Fibroblast of skin of back (primary cell): ENCODE measurements around the gene CEP19. TPM values are rescaled to one million over a fixed set of nuclear protein-coding genes. Genes with fewer than 3 reads are reported as not detected.
A peak's percentile ranks its signal among the peaks of the same experiment; 100 is the strongest.
"Not testable (repeated sequence)": the region's sequence is repeated elsewhere in the genome, so short reads cannot be mapped to it uniquely, and the experiment has no call there.

Experiments
- DNase-seq: peaks from one replicate; pipeline ENCODE4 v3.0.0-alpha.2; 2013
- polyA plus RNA-seq, 2 experiments: library from polyadenylated mRNA; unstranded; fragments of 120-200 nt; gene quantifications; one replicate each; pipeline ENCODE4 v1.2.1, GENCODE V29; 2013; ENCODE audit not compliant: insufficient read length in 2 of 2

Gene CEP19, protein sequence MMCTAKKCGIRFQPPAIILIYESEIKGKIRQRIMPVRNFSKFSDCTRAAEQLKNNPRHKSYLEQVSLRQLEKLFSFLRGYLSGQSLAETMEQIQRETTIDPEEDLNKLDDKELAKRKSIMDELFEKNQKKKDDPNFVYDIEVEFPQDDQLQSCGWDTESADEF
- polyA plus RNA-seq (2013, experiment 1 of 2; ENCODE audit: insufficient read length): 1.2 TPM
- 1.3 TPM for polyA plus RNA-seq (2013, experiment 2 of 2; ENCODE audit: insufficient read length)

DNA sequence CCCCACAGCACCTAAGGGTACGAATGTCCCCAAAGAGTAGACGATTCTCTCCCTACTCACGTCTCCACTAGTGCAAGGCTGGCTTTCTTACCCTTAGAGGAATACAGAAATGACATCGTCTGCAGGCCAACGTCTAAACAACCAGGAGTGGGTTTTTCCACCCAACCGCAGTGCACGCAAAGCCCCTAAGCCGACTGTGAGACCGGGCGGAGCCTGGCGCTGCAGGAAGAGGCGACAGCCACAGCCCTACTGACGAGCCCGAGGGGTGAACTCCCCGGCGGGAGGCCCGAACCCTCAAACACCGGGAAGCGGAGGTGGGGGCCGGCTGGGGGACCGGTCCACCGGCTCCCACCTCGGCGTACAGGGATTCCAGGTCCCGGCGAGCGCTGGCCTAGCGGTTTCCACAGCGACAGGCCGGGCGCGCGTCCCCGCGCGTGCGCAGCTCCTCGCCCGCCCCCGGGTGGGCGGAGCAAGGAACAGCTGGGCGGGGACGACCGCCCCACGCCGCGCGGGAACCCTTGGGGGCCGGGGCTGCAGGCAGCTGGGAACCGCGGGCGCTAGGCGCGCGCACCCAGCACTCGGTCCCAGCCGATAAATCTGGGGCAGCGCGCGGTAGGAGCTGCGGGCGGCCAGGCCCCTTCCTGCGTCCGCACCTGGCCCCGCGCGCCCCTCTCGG, at the start of gene CEP19, which contains the start of gene PIGX:
Gene CEP19, minus strand, starts transcription at position 413 of the 676 bp plus-strand sequence. CDS start 3,593 bp downstream, outside the sequence.
Gene PIGX, plus strand, starts transcription at position 540 of the 676 bp plus-strand sequence.
- DNase-seq: peak; percentile 82

DNA sequence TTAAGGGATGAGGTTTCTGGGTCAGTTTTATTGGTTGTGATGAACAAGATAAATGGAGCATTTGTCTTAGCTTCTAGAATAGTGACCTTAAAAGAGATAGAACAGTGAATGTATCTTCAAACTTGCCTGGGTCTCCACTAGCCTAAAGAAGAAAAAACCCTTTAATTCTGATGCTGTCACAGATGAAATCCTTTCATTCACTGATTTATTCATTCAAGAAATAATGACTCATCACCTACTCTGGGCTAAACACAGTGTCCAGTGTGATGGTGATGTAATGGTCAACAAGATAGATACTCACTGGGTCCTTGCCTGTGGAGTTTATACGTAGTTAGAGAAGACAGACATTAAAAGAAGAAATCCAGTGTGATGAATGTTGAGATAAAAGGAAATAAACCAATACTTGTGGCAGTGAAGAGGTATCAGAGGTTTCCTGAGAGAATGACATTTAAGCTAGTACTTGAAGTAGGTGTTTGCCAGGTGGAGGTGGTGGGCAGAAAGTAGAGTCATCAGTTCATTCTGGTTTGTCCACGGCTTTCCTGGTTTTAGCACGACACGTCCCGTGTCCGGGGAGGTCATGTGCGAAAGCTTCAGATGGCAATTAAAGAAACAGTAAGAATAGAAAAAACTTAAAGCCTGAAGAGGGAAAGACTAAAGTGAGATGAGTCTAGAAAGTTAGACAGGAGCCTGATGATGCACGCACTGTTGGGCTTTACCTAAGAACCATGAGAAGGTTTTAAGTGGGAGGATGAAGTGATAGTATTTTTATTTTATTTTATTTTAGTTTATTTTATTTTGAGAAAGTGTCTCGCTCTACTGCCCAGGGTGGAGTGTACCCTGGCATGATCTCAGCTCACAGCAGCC, 46.1 kb upstream of the CEP19 start:
- DNase-seq: peak; percentile 44

DNA sequence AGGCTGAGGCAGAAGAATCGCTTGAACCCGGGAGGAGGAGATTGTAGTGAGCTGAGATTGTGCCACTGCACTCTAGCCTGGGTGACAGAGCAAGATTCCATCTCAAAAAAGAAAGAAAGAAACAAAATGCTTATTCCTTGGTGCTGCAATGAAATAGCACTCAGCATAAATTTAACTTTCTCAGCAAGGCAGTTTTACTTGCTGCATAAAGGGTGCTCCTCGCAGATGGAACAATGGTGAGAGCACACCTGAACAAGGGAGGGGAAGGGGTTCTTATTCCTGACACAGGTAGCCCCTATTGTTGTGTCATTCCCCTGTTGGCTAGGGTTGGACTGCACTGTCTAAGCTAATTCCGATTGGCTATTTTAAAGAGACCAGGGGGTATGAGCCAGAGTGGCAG, 44.7 kb upstream of the CEP19 start:
- DNase-seq: no peak

DNA sequence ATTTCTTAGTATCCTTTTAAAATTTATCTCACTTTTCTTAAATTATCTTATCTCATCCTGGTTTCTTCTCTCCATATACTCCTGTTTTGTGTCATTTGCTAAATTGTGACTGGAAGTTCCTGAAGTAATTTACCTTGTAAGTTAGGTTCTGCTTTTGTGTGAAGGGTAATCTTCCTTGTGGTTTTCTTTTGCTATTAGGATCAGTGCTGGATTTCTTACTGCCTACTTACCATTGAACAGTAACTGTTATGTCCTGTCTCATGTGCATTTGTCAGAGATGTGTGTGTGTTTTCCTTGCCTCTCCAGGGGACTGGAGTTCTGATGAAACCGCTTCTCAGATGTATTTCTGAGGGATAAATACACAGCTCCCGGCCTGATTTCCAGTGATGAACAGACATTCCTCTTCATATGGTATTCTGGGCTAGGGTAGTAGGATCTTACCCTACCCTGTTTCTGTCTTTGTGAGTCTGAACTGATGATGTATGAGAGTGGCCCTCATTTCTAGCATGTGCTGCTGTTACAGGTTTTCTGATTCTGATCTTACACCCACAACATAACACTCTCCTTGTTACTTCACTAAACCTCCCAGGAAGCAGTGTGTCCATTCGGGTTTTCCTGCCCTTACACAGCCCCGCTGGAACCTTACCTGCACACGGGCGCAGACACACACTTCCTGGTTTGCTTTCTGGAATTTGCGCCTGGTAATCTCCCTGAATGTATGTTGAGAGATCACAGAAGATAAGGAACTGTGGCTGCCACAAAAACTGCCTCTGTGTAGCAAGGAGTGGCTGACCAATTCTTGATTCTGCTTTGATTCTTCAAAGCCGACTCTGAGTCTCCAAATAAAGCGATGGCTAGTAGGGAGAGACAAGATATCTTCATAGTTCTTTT, 42.3 kb upstream of the CEP19 start:
- peak; percentile 37 for DNase-seq

DNA sequence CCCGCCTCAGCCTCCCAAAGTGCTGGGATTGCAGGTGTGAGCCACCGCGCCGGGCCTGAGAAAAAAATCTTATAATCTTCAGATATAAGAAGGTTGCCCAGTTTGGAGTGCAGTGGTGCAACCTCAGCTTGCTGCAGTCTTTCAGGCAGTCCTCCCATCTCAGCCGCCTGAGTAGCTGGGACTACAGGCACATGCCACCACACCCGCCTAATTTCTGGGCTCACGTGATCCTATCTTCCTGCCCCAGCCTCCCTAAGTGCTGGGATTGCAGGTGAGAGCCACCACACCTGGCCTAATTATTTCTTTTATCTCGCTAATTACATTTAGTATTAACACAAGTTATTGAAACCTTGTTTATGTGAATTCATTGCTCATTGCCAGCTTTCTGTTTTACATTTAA, 41.2 kb upstream of the CEP19 start:
- no peak for DNase-seq

DNA sequence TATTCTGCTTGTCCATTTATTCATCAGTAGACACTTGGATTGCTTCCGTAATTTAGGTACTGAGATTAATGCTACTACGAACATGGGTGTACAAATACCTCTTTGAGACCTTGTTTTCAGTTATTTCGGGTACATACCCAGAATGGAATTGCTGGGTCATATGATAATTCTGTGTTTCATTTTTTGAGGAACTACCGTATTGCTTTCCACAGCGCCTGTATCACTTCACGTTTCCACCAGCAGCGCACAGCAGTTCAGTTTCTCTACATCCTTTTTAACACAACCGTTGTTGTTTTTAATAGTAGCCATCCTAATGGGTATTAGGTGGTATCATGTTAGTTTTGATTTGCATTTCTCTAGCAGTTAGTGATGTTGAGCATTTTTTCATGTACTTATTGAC, 37.1 kb upstream of the CEP19 start:
- no peak for DNase-seq

DNA sequence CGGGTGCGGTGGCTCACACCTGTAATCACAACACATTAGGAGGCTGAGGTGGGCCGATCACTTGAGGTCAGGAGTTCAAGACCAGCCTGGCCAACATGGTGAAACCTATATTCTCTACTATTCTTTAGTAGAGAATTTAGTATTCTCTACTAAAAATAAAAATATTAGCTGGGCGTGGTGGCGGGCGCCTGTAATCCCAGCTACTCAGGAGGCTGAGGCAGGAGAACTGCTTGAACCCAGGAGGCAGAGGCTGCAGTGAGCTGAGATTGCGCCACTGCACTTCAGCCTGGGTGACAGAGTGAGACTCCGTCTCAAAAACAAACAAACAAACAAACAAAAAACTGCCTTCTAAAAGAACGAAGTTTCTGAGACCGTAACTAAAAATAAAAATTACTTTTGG, 31.5 kb upstream of the CEP19 start:
- DNase-seq: not testable (repeated sequence)

DNA sequence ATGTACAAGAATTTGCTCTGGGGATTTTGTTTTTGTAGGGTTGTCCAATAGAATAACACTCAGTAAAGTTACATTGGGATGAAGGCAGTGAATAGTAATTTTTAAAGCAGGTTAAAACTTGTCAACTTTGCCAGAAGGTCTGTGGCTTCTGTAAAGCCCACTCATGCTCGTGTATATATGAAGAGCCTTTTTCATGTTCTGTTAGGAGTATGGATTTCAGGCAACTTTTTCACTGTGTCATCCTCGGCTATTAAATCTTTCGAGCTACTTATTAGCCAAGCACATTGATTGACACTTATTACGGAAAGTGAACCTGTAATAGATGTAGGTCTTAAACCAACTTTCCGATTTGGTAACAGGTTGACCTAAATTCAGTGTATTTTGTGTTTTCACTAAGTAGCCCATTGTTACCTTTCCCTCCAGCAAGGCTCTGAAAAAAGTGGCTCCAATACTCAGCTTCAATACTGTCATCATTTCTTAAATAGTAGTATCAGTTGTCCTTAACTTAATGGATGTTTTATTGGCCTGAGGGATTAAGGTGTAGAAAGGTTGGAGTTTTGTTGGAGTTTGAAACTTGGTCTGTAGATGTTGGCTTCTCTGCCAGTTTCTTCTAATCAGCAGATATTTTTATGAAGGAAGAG, 29.3 kb upstream of the CEP19 start:
- DNase-seq: no peak

DNA sequence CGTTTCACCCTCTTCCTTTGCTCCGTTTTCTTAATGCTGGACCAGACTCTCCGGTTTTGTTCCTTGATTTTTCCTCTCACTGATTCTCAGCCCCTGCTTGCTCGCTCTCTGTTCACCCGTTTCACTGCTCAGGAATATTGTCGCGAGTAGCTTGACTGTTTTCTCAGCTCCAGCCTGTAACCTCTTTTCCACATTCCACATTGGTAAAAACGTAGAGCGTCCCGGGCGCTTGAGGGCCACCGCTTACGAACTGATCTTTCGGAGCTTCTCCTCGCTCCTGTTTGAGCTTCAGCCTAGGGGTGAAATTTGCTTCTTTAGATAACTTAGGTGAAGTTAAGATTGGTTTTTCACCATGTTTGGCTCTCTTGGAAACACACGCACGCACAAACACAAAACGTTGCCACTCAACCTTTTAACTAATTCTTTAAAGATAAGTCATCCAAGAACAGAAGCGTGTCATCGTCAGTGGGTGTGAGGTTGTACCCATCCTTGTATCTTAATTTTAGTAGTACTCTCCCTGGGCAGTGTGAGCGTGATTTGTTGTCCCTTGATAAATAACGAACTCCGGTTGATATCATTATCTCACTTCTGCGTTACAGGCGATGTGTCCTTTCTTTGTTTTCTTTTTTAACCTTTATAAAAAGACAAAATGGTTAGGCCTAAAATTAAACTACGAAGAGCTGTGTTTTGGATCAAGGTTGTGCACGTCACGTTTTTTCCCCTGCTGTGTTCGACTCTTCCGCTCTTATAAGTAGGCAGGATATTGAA, 28.6 kb upstream of the CEP19 start:
- peak; percentile 60 for DNase-seq

DNA sequence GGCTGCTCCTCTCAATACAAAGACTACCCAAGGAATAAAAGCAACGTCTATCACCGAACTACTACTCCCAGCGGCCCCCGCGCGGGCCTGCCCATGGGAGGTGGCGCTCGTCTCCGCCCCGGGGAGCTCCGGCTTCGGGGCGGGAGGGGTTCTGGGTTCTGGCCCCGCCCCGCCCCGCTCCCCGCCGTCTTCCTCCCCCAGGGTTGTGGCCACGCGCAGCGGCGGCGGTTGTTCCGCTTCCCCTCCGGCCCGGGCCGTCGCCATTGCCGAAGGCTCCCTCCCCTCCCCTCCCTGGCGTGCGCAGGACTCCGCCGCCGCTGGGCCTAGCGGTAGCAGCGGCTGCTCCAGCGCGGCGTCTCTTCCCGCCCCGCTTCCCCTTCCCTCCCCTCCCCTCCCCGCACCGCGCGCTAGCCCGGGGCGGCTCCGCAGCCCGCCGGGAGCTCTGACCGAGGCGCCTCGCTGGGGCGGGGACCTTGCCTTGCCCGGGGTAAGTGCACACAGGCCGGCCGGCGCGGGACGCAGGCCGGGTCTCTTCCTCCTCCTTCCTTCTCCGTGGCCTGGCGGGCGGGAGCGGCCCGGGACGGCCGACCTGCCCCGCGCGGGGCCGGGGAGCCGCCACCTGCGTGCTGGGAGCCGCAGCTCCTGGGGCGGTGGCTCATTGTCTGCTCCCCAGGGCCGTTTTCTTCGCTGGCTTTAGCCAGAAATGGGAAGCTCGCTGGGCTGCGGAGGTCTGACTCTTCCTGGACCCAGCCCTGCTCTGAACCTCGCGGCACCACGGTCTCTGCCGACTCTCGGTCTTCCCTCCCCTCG, 27.8 kb upstream of the CEP19 start, which contains the start of gene PAK2:
Gene PAK2, plus strand, starts transcription at position 187 of the 810 bp plus-strand sequence. CDS start 42,790 bp downstream, outside the sequence.
- peak; percentile 90 for DNase-seq

DNA sequence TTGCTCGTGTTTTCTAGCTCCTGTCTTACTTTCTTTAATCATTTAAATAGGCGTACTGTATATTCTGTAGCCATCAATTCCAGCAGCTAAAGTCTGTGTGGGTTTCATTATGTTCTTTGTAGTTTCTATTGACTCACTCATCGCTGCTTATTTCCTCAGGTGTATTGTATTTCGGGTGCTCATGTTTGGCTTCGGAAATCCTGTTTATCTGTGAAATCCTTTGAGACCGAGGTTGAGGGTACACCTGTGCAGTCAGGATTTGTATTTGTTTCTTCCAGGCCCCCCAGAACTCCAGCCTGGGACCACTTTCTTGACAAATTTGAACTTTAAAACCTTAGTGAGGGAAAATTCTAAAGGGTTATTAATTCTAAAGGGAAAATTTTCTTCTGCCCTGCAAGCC, 25.6 kb upstream of the CEP19 start:
- no peak for DNase-seq

DNA sequence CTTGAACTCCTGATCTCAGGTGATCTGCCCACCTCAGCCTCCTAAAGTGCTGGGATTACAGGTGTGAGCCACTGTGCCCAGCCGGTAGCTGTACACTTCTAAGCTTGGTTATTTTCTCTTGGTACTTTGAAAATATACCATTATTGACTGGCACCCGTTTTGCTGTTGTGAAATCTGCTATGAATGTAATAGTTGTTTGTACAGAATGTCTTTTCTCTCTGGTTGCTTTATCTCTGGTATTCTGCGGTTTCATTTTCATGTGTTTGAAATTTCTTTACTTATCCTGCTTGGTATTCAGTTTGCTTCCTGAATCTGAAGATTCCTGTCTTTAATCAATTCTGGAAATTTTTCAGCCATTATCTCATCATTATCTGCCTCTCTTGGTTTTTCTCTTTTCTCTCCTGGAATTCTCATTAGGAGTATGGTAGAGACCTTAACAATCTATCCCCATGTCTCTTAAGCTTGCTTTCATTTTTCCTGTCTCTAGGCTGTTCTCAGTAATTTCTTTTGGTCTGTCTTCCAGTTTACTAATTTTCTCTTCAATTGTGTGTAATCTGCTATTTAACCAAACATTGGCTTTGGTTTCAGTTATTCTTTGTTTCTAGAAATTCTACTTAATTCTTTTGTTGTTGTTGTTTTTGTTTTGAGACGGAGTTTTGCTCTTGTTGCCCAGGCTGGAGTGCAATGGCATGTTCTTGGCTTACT, 24.8 kb upstream of the CEP19 start:
- DNase-seq: peak; percentile 1

DNA sequence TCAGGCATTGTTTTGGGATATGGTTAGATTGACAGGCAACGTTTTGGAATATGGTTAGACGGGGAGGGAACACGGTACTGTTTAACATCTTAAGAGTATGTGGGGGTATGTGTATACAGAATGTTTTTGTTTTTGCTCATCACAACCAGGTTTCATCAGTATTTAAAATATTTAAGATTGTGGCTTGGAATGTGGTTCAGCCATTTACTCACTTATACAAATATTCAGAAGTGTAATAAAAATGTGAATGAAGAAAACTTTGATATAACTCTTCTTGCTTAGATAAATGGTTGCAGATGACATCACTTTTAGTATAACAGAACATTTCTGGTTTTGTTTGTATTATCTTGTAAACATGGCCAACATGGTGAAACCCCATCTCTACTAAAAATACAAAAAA, 23.7 kb upstream of the CEP19 start:
- peak; percentile 51 for DNase-seq

DNA sequence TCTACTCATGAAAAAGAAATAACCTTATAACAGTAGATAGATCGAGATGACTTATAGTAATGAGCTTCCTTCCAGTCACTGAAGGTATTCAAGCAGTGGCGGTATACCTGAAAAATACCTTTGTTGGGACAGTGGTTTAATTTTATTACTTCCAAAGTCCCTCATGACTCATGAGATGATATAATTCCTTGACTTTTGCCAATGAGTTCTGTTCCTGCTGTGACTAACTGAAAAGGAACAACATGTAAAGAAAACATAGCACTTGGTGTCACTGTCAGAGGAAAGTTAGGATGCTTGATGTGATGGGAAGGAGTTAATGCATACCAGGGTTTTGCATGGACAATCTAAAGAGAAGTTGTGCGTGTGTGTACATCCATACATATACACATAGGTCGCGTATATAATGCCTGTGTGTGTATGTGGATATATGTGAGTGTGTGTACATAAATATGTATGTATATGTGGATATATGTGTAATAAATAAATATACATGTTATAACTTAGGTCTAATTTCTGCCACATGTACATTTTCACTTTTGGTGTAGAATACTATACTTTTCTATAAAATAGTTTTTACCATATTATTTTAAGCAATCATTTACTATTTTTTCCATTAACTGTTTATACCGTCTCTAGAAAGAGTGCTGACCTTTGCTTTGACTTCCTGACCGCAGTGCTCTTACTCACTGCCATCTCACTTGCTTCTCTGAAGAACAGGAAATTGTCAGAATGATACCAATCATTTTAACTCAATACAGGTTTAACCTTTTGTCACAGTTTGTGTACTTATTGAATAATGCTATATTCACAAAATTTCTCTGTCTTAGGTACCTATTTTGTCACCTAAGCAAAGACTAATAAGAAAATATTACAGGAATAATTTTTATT, 15.0 kb upstream of the CEP19 start:
- peak; percentile 60 for DNase-seq

DNA sequence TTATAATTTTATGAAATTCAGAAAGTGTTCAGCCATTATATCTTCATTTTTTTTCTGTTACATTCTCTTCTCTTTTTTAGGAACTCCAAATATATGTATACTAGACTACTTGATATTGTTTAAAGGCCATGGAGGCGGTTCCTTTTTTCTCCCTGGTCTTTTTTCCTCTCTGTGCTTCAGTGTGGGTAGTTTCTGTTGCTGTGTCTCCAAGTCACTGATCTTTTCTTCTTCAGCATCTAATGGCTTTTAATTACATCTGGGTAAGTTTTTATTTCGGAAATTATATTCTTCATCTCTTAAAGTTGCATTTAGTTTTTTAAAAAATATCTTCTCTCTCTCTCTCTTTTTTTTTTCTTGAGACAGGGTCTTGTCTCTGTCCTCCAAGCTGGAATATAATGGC, 9.0 kb upstream of the CEP19 start:
- DNase-seq: no peak

DNA sequence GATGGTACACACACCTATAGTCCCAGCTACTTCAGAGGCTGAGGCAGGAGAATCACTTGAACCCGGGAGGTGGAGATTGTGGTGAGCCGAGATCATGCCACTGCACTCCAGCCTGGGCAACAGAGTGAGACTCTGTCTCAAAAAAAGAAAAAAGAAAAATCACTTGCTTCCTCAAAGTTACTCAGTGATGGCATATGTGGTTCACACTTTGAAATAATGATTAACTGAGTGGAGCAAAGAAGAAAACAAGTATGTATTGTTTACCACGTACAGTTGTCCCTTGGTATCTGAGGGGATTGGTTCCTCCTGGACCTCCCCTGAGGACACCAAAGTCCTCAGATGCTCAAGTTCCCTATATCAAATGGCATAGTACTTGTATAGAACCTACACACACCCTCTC, 5.1 kb upstream of the CEP19 start:
- DNase-seq: not testable (repeated sequence)

DNA sequence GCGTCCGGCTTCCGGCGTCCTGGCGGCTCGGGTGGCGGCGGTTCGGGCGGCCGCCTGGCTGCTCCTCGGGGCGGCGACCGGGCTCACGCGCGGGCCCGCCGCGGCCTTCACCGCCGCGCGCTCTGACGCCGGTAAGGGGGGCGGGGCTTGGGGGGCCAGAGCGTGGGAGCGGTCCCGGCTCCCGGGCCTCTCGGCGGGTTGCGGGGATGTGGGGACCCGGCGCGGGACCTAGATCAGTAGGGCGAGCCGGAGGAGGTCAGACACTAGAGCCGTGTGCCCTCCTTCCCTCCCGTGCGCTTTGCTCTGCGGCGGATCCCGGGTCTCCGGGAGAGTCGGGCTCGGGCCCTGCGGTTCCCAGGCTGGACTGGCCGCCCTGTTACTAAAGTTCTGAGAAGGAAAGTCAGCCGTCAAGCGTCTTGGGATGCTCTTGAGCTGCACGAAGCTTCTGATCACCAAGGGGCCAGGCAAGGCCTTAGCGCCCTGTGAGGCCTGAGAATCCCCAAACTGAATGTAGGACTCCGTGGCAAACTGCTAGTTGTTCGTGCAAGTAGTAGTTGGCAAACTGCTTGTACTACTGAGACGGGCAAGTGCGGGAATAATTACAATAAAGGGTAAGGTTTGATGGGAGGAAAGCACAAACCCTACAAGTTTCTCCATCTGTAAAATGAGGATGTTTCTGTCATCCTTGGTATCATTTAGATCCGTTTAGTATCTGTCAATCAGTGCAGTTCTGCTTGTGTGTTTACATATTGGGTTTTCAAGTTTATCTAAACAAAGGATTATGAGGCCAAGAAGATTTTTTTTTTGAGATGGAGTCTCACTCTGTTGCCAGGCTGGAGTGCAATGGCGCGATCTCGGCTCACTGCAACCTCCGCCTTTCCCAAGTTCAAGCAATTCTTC, 714 bp upstream of the CEP19 start:
- DNase-seq: peak; percentile 58
